GM12878 (cell line): Measurements from ENCODE around the gene TMEM150C. TPM values are rescaled to one million over a fixed set of nuclear protein-coding genes. Genes with fewer than 3 reads are reported as not detected.

Experiments used
- ATAC-seq: fragments of 200-7000 bp; cut with Tn5 transposase; 3 replicates; pipeline ENCODE4 v1.9.1; 2020; ENCODE audit warnings: mild to moderate bottlenecking, moderate library complexity
- BruUV-seq: library from RNA; stranded (reverse); fragments of 400-500 nt; replicated peaks from 2 replicates; lab custom pipeline; 2021; lab: Mats Ljungman, UMichigan
- CTCF ChIA-PET: fragments of 300-600 bp; sonication (Branson Sonifier 250); formaldehyde crosslinking; extraction: SDS; loops from one replicate; lab custom pipeline; 2021; ENCODE audit warnings: inconsistent platforms; lab: Yijun Ruan, JAX
- POLR2A ChIA-PET: fragments of 350-600 bp; formaldehyde crosslinking; extraction: SDS; loops from one replicate; lab custom pipeline; 2021; ENCODE audit warnings: inconsistent platforms; lab: Charles Lee
- RAD21 ChIA-PET: fragments of 300-600 bp; sonication (Branson Sonifier 250); formaldehyde crosslinking; loops from one replicate; lab custom pipeline; 2023; ENCODE audit warnings: antibody characterized with exemption; ENCODE audit not compliant: unreplicated experiment; lab: Charles Lee
- SMC1A ChIA-PET: fragments of 300-600 bp; sonication (Branson Sonifier 250); formaldehyde crosslinking; loops from one replicate; lab custom pipeline; 2023; ENCODE audit not compliant: unreplicated experiment, uncharacterized antibody; lab: Charles Lee
- DNase-seq: peaks from one replicate; pipeline ENCODE4 v3.0.0-alpha.2; 2011; ENCODE audit warnings: low read depth, low spot score
- FAIRE-seq: peaks from 3 replicates; lab custom pipeline; 2011; peaks lifted over from hg19 to GRCh38; lab: Jason Lieb, UNC
- H2AFZ ChIP-seq: 2 replicates; pipeline ENCODE4 v1.6.0; 2011; ENCODE audit warnings: low read depth, low read length, control low read depth; ENCODE audit not compliant: control insufficient read depth
- H3K27ac ChIP-seq: 2 replicates; pipeline ENCODE4 v1.5.1; 2011; ENCODE audit warnings: control low read depth; ENCODE audit not compliant: control insufficient read depth, insufficient read depth
- H3K27me3 ChIP-seq, 2 experiments: replicated peaks in 1 of 2; 2 replicates each; pipeline versions ENCODE4 v1.6.0 to v1.6.1; 2011; ENCODE audit warnings: low read length in 1 of 2; ENCODE audit not compliant: control insufficient read depth in 2 of 2, insufficient read depth in 2 of 2
- H3K36me3 ChIP-seq, 2 experiments: 2 replicates each; pipeline ENCODE4 v1.5.1; 2011; ENCODE audit warnings: low read length in 1 of 2; ENCODE audit not compliant: control insufficient read depth in 2 of 2, insufficient read depth in 2 of 2
- H3K4me1 ChIP-seq: 2 replicates; pipeline ENCODE4 v1.6.1; 2011; ENCODE audit warnings: mild to moderate bottlenecking, low read length, moderate library complexity, mixed read lengths; ENCODE audit not compliant: control insufficient read depth, insufficient read depth
- H3K4me2 ChIP-seq: 2 replicates; pipeline ENCODE4 v1.6.0; 2011; ENCODE audit warnings: control low read depth; ENCODE audit not compliant: control insufficient read depth, insufficient read depth
- H3K4me3 ChIP-seq: fragments of 200-600 bp; sonication (generic); 2 replicates; pipeline ENCODE4 v1.5.1; 2016
- H3K79me2 ChIP-seq: 2 replicates; pipeline ENCODE4 v1.6.0; 2011; ENCODE audit warnings: low read length; ENCODE audit not compliant: control insufficient read depth, insufficient read depth
- H3K9ac ChIP-seq: 2 replicates; pipeline ENCODE4 v1.8.0; 2011; ENCODE audit warnings: low read length, control low read depth, mixed read lengths; ENCODE audit not compliant: control insufficient read depth, insufficient read depth
- H3K9me3 ChIP-seq: replicated peaks from 3 replicates; pipeline ENCODE4 v1.5.1; 2011; ENCODE audit warnings: mild to moderate bottlenecking, low read length; ENCODE audit not compliant: control insufficient read depth, insufficient read depth
- H4K20me1 ChIP-seq: 2 replicates; pipeline ENCODE4 v1.6.0; 2011; ENCODE audit not compliant: control insufficient read depth, insufficient read depth
- MYB ChIP-seq: fragments of 150-350 bp; IDR thresholded peaks from 2 replicates; pipeline ENCODE4 v1.6.1; 2014; ENCODE audit warnings: mild to moderate bottlenecking, low read depth, low read length, borderline replicate concordance
- PAX8 ChIP-seq: fragments of 450-650 bp; IDR thresholded peaks from 2 replicates; pipeline ENCODE4 v1.6.1; 2017; ENCODE audit warnings: mild to moderate bottlenecking, moderate library complexity
- STAT3 ChIP-seq: IDR thresholded peaks from 2 replicates; pipeline ENCODE4 v1.6.1; 2011; ENCODE audit warnings: low read depth, low read length, improper control_type of control experiment
- SUZ12 ChIP-seq: fragments of 200-600 bp; sonication (generic); IDR thresholded peaks from one replicate; pipeline ENCODE4 v1.6.1; 2018; ENCODE audit warnings: antibody characterized with exemption, mild to moderate bottlenecking; ENCODE audit not compliant: unreplicated experiment
- ZNF24 ChIP-seq: fragments of 450-650 bp; IDR thresholded peaks from 2 replicates; pipeline ENCODE4 v1.6.1; 2017; ENCODE audit warnings: antibody characterized with exemption, mild to moderate bottlenecking
- WGBS: methylation state at CpG from one replicate; pipeline ENCODE4 v1.1.6; 2016; ENCODE audit warnings: low lambda C conversion rate; ENCODE audit not compliant: insufficient replicate concordance, insufficient coverage; ENCODE audit errors: missing lambda C conversion rate; 5-methylcytosine and 5-hydroxymethylcytosine counted together
- in situ Hi-C: fragments of 300-500 bp; cut with MboI; formaldehyde crosslinking; loops from 9 replicates; pipeline ENCODE4 v1.14.3; 2018; ENCODE audit warnings: mixed read lengths
- intact Hi-C: fragments of 100-400 bp; cut with micrococcal nuclease; formaldehyde crosslinking; loops from one replicate; pipeline ENCODE4 v1.14.2; 2022; ENCODE audit not compliant: unreplicated experiment
- polyA plus RNA-seq, 11 experiments: library from polyadenylated mRNA; depleted of rRNA in 4 of 11; unstranded in 6 of 11; stranded (reverse) in 5 of 11; fragments of >200 nt; fragmentation: Nextera tagmentation in 4 of 11; fragmentation: Illumina TruSeq in 1 of 11; extraction: Ambion mirVana in 4 of 11; extraction: Trizol in 1 of 11; gene quantifications; 1 replicate in 1 of 11; 2 replicates in 10 of 11; pipeline versions ENCODE4 v1.2.1 to v1.2.3, GENCODE V29; 2011 to 2016; ENCODE audit warnings: inconsistent platforms in 2 of 11, missing spikeins in 2 of 11, low read depth in 1 of 11
- total RNA-seq, 4 experiments: library from RNA; depleted of rRNA in 3 of 4; stranded (reverse); fragments of >200 nt in 3 of 4; fragmentation: Illumina TruSeq in 1 of 4; extraction: Trizol in 1 of 4; gene quantifications; 2 replicates each; pipeline versions ENCODE4 v1.2.1 to v1.2.3, GENCODE V29; 2013 to 2021
- TF ChIP-seq, protein P1 (sequence below): fragments of 450-650 bp; IDR thresholded peaks from 2 replicates; pipeline ENCODE4 v1.6.1; 2018; ENCODE audit warnings: borderline replicate concordance, mild to moderate bottlenecking; ENCODE audit not compliant: partially characterized antibody
- TF ChIP-seq, protein P2 (sequence below): IDR thresholded peaks from 2 replicates; pipeline ENCODE4 v1.6.1; 2011; ENCODE audit warnings: borderline replicate concordance, low read depth, mild to moderate bottlenecking, moderate library complexity, low read length; ENCODE audit not compliant: insufficient read depth, poor library complexity, severe bottlenecking
- TF ChIP-seq, protein P3 (sequence below): fragments of 450-650 bp; IDR thresholded peaks from 2 replicates; pipeline ENCODE4 v1.6.1; 2018; ENCODE audit warnings: mild to moderate bottlenecking, low read depth, moderate library complexity; ENCODE audit not compliant: partially characterized antibody
- TF ChIP-seq, protein P4 (sequence below): IDR thresholded peaks from 2 replicates; pipeline ENCODE4 v1.6.1; 2012; ENCODE audit warnings: low read depth, low read length, improper control_type of control experiment
- TF ChIP-seq, protein P5 (sequence below): fragments of 450-650 bp; formaldehyde crosslinking; IDR thresholded peaks from 2 replicates; pipeline ENCODE4 v1.4.0; 2020; ENCODE audit warnings: mild to moderate bottlenecking, moderate library complexity

Gene TMEM150C
- total and polyA plus RNA-seq, 10 of the 15 experiments (the other 5 are each of a cell fraction or from before 2014, with no cell fraction given) = 0.04 to 0.78 (median 0.13) TPM; not detected in 2

DNA sequence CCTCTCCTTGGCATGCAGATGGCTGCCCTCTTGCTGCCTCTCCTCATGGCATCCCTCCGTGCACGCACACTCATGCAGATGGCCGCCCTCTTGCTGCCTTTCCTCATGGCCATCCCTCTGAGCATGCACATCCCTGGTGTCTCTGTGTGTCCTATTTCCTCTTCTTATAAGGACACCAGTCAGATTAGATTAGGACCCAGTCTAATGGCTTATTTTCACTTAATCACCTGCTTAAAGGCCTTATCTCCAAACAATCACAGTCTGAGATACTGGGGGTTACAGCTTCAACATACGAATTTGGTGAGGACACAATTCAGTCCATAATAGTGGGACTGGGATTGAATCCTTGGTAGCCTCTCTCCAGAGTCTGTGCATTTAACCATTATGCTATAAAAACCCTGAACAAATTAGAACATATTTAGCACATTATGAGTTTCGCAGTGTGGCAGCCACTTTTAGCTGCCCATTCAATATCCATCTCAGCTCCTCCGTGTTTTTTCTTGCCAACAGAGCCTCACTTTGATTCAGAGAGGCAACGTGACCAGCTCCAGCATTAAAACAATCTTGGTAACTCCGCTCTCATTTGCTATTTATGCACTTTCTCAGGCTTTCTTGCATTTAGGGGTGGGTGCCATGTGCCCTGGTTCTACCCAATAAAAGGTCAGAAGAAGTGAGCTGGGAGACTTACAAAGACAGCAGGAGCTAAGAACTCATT, 26.2 kb upstream of the TMEM150C start:
- 19% methylated on average over 8 of the region's 8 CpGs for WGBS
- SMC1A ChIA-PET = interaction anchor here (1.4 kb wide), 1 partner anchor 10 kb away, joined by 4 read pairs; no protein-coding TSS in a partner anchor
- DNase-seq = no peak
- TF ChIP-seq SUZ12 (no peak), MYB (no peak), PAX8 (no peak), ZNF24 (no peak), STAT3 (no peak)
- TF ChIP-seq, protein P1, sequence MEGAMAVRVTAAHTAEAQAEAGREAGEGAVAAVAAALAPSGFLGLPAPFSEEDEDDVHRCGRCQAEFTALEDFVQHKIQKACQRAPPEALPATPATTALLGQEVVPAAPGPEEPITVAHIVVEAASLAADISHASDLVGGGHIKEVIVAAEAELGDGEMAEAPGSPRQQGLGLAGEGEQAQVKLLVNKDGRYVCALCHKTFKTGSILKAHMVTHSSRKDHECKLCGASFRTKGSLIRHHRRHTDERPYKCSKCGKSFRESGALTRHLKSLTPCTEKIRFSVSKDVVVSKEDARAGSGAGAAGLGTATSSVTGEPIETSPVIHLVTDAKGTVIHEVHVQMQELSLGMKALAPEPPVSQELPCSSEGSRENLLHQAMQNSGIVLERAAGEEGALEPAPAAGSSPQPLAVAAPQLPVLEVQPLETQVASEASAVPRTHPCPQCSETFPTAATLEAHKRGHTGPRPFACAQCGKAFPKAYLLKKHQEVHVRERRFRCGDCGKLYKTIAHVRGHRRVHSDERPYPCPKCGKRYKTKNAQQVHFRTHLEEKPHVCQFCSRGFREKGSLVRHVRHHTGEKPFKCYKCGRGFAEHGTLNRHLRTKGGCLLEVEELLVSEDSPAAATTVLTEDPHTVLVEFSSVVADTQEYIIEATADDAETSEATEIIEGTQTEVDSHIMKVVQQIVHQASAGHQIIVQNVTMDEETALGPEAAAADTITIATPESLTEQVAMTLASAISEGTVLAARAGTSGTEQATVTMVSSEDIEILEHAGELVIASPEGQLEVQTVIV = no peak
- TF ChIP-seq, protein P2, sequence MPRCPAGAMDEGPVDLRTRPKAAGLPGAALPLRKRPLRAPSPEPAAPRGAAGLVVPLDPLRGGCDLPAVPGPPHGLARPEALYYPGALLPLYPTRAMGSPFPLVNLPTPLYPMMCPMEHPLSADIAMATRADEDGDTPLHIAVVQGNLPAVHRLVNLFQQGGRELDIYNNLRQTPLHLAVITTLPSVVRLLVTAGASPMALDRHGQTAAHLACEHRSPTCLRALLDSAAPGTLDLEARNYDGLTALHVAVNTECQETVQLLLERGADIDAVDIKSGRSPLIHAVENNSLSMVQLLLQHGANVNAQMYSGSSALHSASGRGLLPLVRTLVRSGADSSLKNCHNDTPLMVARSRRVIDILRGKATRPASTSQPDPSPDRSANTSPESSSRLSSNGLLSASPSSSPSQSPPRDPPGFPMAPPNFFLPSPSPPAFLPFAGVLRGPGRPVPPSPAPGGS = no peak
- TF ChIP-seq, protein P3, sequence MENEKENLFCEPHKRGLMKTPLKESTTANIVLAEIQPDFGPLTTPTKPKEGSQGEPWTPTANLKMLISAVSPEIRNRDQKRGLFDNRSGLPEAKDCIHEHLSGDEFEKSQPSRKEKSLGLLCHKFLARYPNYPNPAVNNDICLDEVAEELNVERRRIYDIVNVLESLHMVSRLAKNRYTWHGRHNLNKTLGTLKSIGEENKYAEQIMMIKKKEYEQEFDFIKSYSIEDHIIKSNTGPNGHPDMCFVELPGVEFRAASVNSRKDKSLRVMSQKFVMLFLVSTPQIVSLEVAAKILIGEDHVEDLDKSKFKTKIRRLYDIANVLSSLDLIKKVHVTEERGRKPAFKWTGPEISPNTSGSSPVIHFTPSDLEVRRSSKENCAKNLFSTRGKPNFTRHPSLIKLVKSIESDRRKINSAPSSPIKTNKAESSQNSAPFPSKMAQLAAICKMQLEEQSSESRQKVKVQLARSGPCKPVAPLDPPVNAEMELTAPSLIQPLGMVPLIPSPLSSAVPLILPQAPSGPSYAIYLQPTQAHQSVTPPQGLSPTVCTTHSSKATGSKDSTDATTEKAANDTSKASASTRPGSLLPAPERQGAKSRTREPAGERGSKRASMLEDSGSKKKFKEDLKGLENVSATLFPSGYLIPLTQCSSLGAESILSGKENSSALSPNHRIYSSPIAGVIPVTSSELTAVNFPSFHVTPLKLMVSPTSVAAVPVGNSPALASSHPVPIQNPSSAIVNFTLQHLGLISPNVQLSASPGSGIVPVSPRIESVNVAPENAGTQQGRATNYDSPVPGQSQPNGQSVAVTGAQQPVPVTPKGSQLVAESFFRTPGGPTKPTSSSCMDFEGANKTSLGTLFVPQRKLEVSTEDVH = no peak
- TF ChIP-seq, protein P4, sequence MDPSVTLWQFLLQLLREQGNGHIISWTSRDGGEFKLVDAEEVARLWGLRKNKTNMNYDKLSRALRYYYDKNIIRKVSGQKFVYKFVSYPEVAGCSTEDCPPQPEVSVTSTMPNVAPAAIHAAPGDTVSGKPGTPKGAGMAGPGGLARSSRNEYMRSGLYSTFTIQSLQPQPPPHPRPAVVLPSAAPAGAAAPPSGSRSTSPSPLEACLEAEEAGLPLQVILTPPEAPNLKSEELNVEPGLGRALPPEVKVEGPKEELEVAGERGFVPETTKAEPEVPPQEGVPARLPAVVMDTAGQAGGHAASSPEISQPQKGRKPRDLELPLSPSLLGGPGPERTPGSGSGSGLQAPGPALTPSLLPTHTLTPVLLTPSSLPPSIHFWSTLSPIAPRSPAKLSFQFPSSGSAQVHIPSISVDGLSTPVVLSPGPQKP = no peak
- TF ChIP-seq, protein P5, sequence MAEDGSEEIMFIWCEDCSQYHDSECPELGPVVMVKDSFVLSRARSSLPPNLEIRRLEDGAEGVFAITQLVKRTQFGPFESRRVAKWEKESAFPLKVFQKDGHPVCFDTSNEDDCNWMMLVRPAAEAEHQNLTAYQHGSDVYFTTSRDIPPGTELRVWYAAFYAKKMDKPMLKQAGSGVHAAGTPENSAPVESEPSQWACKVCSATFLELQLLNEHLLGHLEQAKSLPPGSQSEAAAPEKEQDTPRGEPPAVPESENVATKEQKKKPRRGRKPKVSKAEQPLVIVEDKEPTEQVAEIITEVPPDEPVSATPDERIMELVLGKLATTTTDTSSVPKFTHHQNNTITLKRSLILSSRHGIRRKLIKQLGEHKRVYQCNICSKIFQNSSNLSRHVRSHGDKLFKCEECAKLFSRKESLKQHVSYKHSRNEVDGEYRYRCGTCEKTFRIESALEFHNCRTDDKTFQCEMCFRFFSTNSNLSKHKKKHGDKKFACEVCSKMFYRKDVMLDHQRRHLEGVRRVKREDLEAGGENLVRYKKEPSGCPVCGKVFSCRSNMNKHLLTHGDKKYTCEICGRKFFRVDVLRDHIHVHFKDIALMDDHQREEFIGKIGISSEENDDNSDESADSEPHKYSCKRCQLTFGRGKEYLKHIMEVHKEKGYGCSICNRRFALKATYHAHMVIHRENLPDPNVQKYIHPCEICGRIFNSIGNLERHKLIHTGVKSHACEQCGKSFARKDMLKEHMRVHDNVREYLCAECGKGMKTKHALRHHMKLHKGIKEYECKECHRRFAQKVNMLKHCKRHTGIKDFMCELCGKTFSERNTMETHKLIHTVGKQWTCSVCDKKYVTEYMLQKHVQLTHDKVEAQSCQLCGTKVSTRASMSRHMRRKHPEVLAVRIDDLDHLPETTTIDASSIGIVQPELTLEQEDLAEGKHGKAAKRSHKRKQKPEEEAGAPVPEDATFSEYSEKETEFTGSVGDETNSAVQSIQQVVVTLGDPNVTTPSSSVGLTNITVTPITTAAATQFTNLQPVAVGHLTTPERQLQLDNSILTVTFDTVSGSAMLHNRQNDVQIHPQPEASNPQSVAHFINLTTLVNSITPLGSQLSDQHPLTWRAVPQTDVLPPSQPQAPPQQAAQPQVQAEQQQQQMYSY = no peak

More for the DNA sequence above, 26.2 kb upstream of the TMEM150C start:
- intact Hi-C loops = no loop called here
- in situ Hi-C loops = no loop called here
- POLR2A ChIA-PET = no interaction called here
- H3K4me1 ChIP-seq = no peaks in the 10 kb centered on the region
- no peaks in the 10 kb centered on the region for H3K36me3 ChIP-seq
- H3K4me2 ChIP-seq = no peak overlapping the region
- H3K4me3 ChIP-seq = no peak overlapping the region
- no TSS peak for BruUV-seq
- CTCF ChIA-PET = interaction anchor here (1.1 kb wide), 1 partner anchor 11 kb away, joined by 3 read pairs; no protein-coding TSS in a partner anchor
- no peak for FAIRE-seq
- no peak for ATAC-seq
- no peak overlapping the region for H3K27ac ChIP-seq
- RAD21 ChIA-PET = no interaction called here
- no peaks in the 10 kb centered on the region for H3K79me2 ChIP-seq
- H3K9me3 ChIP-seq = no peaks in the 10 kb centered on the region
- no peak overlapping the region for H3K9ac ChIP-seq
- no peaks in the 10 kb centered on the region for H4K20me1 ChIP-seq
- no peak overlapping the region for H2AFZ ChIP-seq
- H3K27me3 ChIP-seq = peaks cover 2 to 5% of the 10 kb centered on the region in 2 experiments; a peak in 1 of 4 replicates
